BE2C (cell line): ENCODE data around the gene ST8SIA4.

ENCODE experiments used
- DNase-seq: peaks from one replicate; pipeline ENCODE4 v3.0.0-alpha.2; 2020
- H3K27me3 ChIP-seq: fragments of 250-450 bp; sonication (Bioruptor Pico); 2 replicates; pipeline ENCODE4 v1.5.1; 2020; ENCODE audit warnings: mild to moderate bottlenecking
- H3K36me3 ChIP-seq: fragments of 250-450 bp; sonication (Bioruptor Pico); 2 replicates; pipeline ENCODE4 v1.5.1; 2020; ENCODE audit warnings: mild to moderate bottlenecking
- H3K4me1 ChIP-seq: fragments of 250-450 bp; sonication (Bioruptor Pico); 2 replicates; pipeline ENCODE4 v1.5.1; 2020
- H3K4me3 ChIP-seq: 2 replicates; pipeline ENCODE4 v1.5.1; 2011; ENCODE audit warnings: low read depth, low read length
- H3K9me3 ChIP-seq: fragments of 250-450 bp; sonication (Bioruptor Pico); 2 replicates; pipeline ENCODE4 v1.5.1; 2020
- TF ChIP-seq, protein P1 (sequence below): IDR thresholded peaks from 2 replicates; pipeline ENCODE4 v1.5.1; 2012; ENCODE audit warnings: mild to moderate bottlenecking, low read depth, low read length

The ST8SIA4 gene

DNA sequence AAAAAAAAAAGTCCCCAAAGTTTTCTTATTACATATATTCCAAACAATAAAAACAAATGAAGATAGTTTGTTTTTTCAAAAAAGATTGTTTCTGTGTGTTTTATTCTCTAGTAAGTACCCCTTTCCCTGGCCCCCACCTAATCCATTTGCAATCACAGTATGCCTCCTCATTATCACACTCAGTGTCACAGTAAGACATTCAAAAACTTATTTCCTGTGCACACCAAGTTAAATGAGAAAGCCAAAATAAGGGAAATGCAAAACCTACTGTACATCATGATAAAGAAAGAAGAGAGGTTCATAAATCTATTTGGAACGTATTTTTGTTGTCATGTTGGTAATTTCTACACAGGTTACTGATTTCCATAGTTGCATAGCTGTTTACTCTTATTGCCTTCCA is 62.3 kb downstream of the ST8SIA4 start:
- Histone ChIP-seq H3K36me3 (no peaks in the 10 kb centered on the region), H3K4me1 (no peaks in the 10 kb centered on the region; the same call in 1 of the 2 replicates), H3K4me3 (no peak overlapping the region), H3K27me3 (no peaks in the 10 kb centered on the region), H3K9me3 (no peaks in the 10 kb centered on the region)
- no peak for DNase-seq
- TF ChIP-seq, protein P1, sequence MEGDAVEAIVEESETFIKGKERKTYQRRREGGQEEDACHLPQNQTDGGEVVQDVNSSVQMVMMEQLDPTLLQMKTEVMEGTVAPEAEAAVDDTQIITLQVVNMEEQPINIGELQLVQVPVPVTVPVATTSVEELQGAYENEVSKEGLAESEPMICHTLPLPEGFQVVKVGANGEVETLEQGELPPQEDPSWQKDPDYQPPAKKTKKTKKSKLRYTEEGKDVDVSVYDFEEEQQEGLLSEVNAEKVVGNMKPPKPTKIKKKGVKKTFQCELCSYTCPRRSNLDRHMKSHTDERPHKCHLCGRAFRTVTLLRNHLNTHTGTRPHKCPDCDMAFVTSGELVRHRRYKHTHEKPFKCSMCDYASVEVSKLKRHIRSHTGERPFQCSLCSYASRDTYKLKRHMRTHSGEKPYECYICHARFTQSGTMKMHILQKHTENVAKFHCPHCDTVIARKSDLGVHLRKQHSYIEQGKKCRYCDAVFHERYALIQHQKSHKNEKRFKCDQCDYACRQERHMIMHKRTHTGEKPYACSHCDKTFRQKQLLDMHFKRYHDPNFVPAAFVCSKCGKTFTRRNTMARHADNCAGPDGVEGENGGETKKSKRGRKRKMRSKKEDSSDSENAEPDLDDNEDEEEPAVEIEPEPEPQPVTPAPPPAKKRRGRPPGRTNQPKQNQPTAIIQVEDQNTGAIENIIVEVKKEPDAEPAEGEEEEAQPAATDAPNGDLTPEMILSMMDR, result no peak

DNA sequence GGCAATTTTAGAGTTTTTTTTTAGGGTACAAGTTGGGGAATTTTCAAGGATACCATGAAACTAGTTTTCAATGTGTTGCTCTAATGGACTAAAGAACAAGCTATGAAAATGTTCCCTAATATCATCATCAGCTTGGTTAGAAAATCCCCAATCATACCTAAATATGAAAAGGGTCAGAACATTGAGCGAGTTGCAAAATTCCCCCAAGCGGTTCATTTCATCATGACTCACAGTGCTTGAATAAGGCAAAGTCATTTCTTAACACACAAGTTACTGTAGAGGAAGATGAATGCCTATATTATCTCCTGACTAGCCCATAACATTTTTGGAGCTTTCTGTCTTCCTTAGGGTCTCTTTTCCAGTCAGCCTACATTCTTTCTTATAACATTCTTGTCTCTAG is 62.7 kb downstream of the ST8SIA4 start:
- no peaks in the 10 kb centered on the region; the same call in 1 of the 2 replicates for H3K4me1 ChIP-seq
- no peaks in the 10 kb centered on the region for H3K9me3 ChIP-seq
- TF ChIP-seq, protein P1, result no peak
- H3K4me3 ChIP-seq, result no peak overlapping the region
- DNase-seq, result no peak
- no peaks in the 10 kb centered on the region for H3K27me3 ChIP-seq
- no peaks in the 10 kb centered on the region for H3K36me3 ChIP-seq

DNA sequence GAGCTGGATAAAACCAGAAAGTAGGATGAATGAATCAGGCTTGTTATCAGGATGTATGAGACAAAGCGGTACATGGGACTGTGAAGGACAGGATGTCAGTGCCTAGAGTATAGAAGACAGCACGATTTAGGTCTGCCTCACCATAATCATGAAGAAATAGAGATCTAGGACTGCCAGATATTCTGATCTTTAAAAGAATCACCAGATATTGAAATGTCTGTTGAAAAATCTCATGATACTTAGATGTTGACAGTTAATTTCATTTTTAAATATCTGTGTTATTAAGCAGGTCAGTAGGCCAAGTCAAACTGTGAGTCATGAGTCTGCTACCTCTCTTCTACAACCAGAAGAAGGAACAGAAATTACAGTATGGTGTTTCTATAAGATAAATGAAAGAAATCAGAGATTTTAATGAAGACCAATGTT is 65.0 kb downstream of the ST8SIA4 start:
- no peaks in the 10 kb centered on the region for H3K9me3 ChIP-seq
- no peak for DNase-seq
- no peaks in the 10 kb centered on the region; the same call in 1 of the 2 replicates for H3K4me1 ChIP-seq
- TF ChIP-seq, protein P1, result no peak
- no peaks in the 10 kb centered on the region for H3K36me3 ChIP-seq
- no peak overlapping the region for H3K4me3 ChIP-seq
- H3K27me3 ChIP-seq, result no peaks in the 10 kb centered on the region

DNA sequence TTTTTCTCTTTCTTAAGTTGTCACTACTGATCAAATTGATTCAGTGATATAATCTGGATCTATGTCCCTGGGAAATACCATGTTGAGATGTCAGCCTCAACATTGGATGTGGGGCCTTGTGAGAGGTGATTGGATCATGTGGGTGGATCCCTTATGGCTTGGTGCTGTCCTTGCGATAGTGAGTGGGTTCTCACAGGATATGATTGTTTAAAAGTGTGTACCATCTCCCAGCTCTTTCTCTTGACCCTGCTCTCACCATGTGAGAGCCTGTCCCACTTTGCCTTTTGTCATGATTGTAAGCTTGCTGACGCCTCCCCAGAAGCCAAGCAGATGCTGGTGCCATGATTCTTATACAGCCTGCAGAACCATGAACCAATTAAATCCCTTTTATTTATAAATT is 68.6 kb downstream of the ST8SIA4 start:
- no peaks in the 10 kb centered on the region for H3K9me3 ChIP-seq
- no peaks in the 10 kb centered on the region; the same call in 1 of the 2 replicates for H3K4me1 ChIP-seq
- H3K36me3 ChIP-seq, result no peaks in the 10 kb centered on the region
- no peak for DNase-seq
- H3K4me3 ChIP-seq, result no peak overlapping the region
- TF ChIP-seq, protein P1, result no peak
- no peaks in the 10 kb centered on the region for H3K27me3 ChIP-seq

DNA sequence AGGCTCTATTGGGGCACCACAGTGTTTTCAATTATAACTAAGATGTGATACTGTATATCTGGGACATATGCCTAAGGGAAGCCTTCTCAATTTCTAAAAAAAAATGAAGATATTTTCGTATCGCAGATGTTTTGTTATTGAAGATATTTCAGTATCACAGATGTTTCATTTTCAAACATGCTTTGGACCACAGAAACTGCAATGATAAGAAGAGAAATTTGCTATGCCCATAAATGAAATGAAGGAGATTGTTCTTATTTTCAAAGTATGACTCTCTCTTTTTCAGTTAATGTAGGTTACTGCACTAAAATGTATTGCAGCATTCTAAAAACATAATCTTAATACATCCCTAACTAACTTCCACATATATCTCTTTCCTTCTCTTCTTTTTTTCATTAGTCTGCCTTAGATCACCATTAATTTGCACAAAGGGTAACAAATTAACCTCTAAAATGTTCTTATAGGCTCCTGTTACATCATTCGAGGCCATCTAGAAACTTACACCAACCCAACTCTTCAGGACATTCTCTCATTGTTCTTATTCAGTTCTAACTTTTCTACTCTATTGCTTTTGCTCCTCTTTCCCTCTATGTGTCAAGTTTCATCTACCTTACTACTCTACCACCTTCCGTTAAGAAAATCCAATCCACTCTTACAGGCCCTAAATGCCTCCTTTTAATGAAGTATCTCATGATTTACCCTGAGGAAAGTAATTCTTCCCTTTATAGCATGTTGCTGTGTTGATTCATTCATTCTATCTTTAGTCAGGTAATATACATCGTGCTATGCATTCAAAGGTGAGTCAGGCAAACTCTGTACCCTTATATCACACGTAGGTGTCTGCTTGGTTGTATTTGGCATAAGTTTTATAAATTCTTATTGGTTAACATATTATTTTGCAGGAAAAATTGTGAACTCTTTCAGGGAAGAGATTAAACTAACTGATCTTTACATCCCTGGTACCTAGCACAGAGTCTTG is 70.5 kb downstream of the ST8SIA4 start:
- DNase-seq, result no peak
- TF ChIP-seq, protein P1, result no peak
- no peaks in the 10 kb centered on the region for H3K27me3 ChIP-seq
- H3K36me3 ChIP-seq, result no peaks in the 10 kb centered on the region
- H3K9me3 ChIP-seq, result no peaks in the 10 kb centered on the region
- H3K4me1 ChIP-seq, result no peaks in the 10 kb centered on the region; the same call in 1 of the 2 replicates
- no peak overlapping the region for H3K4me3 ChIP-seq

DNA sequence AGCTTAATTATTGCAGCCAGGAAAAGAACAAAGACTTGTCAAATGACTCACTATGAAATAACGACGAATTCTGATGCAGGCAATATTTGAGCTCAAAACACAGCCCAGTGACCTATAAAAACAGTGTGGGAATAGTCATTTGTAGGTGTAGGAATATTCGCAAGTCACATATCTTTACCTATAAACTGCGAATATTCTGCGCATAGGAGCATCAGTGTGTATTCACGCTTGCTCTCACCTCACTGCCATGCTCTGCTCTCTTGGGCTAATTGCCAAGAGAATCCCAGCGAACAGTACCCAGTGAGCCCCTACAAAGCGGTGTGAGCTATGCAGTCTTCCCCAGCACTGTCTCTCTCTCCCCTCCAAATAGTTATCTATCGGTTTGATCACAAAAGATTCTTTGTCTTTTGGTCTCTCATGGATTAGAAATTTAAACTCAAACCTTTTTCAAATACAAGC is 74.2 kb downstream of the ST8SIA4 start:
- H3K27me3 ChIP-seq, result no peaks in the 10 kb centered on the region
- no peak overlapping the region for H3K4me3 ChIP-seq
- H3K36me3 ChIP-seq, result no peaks in the 10 kb centered on the region
- no peaks in the 10 kb centered on the region; the same call in 1 of the 2 replicates for H3K4me1 ChIP-seq
- H3K9me3 ChIP-seq, result no peaks in the 10 kb centered on the region
- TF ChIP-seq, protein P1, result no peak
- DNase-seq, result no peak
